ENCODE results near the gene RREB1. TPM values are rescaled to one million over a fixed set of nuclear protein-coding genes. Genes with fewer than 3 reads are reported as not detected.

Gene RREB1
- total and polyA plus RNA-seq, 2 of the 4 experiments (the other 2 are of a cell fraction), result 8.4 to 14.5 TPM

- POLR2A ChIA-PET (ENCODE audit: unreplicated experiment), result no interaction called here
- H3K36me3 ChIP-seq (ENCODE audit: control insufficient read depth, insufficient read depth, low read length), result no peaks in the 10 kb centered on the region
- no peaks in the 10 kb centered on the region for H3K9me3 ChIP-seq (ENCODE audit: control insufficient read depth, insufficient read depth, low read length)
- CTCF ChIA-PET, result interaction anchor here (0.6 kb wide), 2 partner anchors 349 to 399 kb away, joined by 4 read pairs; no protein-coding TSS in a partner anchor
- H3K4ac ChIP-seq (ENCODE audit: low read depth, low read length), result no peak overlapping the region
- no peak overlapping the region for H2AK9ac ChIP-seq (replicated peaks; ENCODE audit: low read depth, low read length, poor library complexity)
- H3K14ac ChIP-seq (replicated peaks; ENCODE audit: low read depth, low read length), result no peak overlapping the region
- no peak overlapping the region for H2BK20ac ChIP-seq (ENCODE audit: low read depth, low read length)
- H3K4me3 ChIP-seq (ENCODE audit: insufficient read depth, low read depth, low read length), result no peak overlapping the region
- DNase-seq (no peak), ATAC-seq (ENCODE audit: low read depth) (no peak)
- H4K91ac ChIP-seq (ENCODE audit: insufficient read depth, low read depth, low read length), result no peak overlapping the region
- no peak overlapping the region for H2AFZ ChIP-seq (replicated peaks; ENCODE audit: low read length, poor library complexity)
- in situ Hi-C loops (cut with MboI; ENCODE audit: low sequenced_read_pairs), result no loop called here
- TF ChIP-seq CEBPB (IDR thresholded peaks at IDR 0.05; ENCODE audit: low read depth, low read length) (no peak), MAZ (IDR thresholded peaks at IDR 0.05; ENCODE audit: borderline replicate concordance, low read depth, low read length) (no peak), BHLHE40 (IDR thresholded peaks at IDR 0.05; ENCODE audit: low read depth, low read length) (no peak), RAD21 (IDR thresholded peaks at IDR 0.05; ENCODE audit: low read length) (no peak), MAFK (IDR thresholded peaks at IDR 0.05; ENCODE audit: low read depth, low read length) (no peak), POLR2A (IDR thresholded peaks at IDR 0.05; ENCODE audit: low read depth, low read length) (no peak), RFX5 (IDR thresholded peaks at IDR 0.05; ENCODE audit: low read depth, low read length) (no peak)
- H3K79me1 ChIP-seq (ENCODE audit: low read depth in 1 of 2, low read length in 2 of 2), result no peaks in the 10 kb centered on the region
- H3K27ac ChIP-seq (ENCODE audit: insufficient read depth, low read length), result no peak overlapping the region
- no peak overlapping the region for H2BK5ac ChIP-seq (ENCODE audit: low read depth, low read length, poor library complexity, severe bottlenecking)
- WGBS, 2 experiments (ENCODE audit: extremely low coverage in 2 of 2, insufficient read length in 1 of 2), result no CpG with 5 or more reads among the region's 10 CpGs
- H2BK15ac ChIP-seq (ENCODE audit: low read depth, low read length), result no peak overlapping the region
- H2BK120ac ChIP-seq (ENCODE audit: low read depth, low read length), result no peak overlapping the region
- no peaks in the 10 kb centered on the region for H3K27me3 ChIP-seq (ENCODE audit: control insufficient read depth, insufficient read depth, low read length)
- H3K56ac ChIP-seq (ENCODE audit: extremely low read depth, insufficient read depth, low read length), result no peak overlapping the region
- no peak overlapping the region for H3K9ac ChIP-seq (ENCODE audit: low read depth, low read length)
- no peak overlapping the region for H3K18ac ChIP-seq (ENCODE audit: low read depth, low read length)
- no peaks in the 10 kb centered on the region for H4K20me1 ChIP-seq (ENCODE audit: insufficient read depth, low read length)
- H3K23ac ChIP-seq (ENCODE audit: low read depth, low read length), result no peak overlapping the region
- dilution Hi-C loops (cut with HindIII; ENCODE audit: low sequenced_read_pairs, unreplicated experiment), result no loop called here
- no peak overlapping the region for H2AK5ac ChIP-seq (ENCODE audit: low read depth, low read length)
- H3K4me2 ChIP-seq (ENCODE audit: low read depth, low read length), result no peak overlapping the region
- H4K8ac ChIP-seq (ENCODE audit: low read depth in 2 of 2, low read length in 2 of 2), result no peak overlapping the region
- BruUV-seq (replicated peaks), result no TSS peak
- no peak overlapping the region for H4K5ac ChIP-seq (ENCODE audit: low read depth, low read length)
- intact Hi-C loops (cut with micrococcal nuclease), result no loop called here
- H3K9me1 ChIP-seq (ENCODE audit: insufficient read depth, low read length), result no peaks in the 10 kb centered on the region
- no peaks in the 10 kb centered on the region for H3K4me1 ChIP-seq (ENCODE audit: control insufficient read depth, insufficient read depth, low read length)
Measured at GRCh38 chr6:7073082-7073820, 34.5 kb upstream of the RREB1 start.
